HG03571 (cell line): ENCODE results near the gene MEAF6.
"Not testable (repeated sequence)": the region's sequence is repeated elsewhere in the genome, so short reads cannot be mapped to it uniquely, and the experiment has no call there.

Experiments
- ATAC-seq: cut with Tn5 transposase; IDR thresholded peaks from one replicate; pipeline ENCODE4 v1.9.1; 2021; ENCODE audit not compliant: unreplicated experiment

MEAF6 gene

GRCh38 chr1:37532418-37533156, 18.0 kb upstream of the MEAF6 start:
- ATAC-seq, result not testable (repeated sequence)

DNA sequence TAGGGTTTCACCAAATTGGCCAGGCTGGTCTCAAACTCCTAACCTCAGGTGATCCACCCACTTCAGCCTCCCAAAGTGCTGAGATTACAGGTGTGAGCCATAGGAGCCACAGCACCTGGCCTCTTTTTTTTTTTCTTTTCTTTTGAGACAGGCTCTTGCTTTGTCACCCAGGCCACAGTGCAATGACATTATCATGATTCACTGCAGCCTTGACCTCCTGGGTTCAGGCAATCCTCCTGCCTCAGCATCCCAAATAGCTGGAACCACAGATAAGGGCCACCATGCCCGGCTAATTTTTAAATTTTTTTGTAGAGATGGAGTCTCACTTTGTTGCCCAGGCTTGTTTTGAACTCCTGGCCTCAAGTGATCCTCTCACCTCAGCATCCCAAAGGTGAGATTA, 15.3 kb upstream of the MEAF6 start:
- ATAC-seq, result not testable (repeated sequence)

- no peak for ATAC-seq
These were observed 5.0 kb upstream of the MEAF6 start for GRCh38 chr1:37519613-37520012.

GRCh38 chr1:37518929-37519328, 4.4 kb upstream of the MEAF6 start:
- not testable (repeated sequence) for ATAC-seq

DNA sequence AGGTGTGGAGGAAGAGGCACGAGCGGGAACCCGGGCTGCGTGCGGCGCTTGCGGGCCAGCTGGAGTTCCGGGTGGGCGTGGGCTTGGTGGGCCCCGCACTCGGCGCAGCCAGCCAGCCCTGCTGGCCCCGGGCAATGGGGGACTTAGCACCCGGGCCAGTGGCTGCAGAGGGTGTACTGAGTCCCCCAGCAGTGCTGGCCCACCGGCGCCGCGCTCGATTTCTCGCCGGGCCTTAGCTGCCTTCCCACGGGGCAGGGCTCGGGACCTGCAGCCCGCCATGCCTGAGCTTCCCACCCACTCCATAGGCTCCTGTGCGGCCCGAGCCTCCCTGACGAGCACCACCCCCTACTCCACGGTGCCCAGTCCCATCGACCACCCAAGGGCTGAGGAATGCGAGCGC, 3.7 kb upstream of the MEAF6 start:
- not testable (repeated sequence) for ATAC-seq

DNA sequence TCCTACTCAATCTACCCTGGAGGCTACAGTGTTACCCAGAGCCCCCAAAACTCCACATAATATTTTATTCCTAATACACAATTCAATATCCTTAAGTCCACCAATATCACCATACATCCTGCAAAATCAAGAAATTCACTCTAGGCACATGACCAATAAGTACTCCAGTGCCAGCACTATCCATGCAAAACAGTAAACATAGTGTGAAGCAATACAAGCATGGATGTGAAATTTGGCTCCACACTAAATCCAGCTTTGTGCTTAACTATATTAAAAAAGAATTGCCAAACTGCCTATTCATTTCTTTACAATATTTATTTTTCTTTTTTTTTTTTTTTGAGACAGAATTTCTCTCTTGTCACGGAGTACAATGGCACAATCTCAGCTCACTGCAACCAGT, 3.0 kb upstream of the MEAF6 start:
- ATAC-seq, result no peak

GRCh38 chr1:37515185-37516034, 844 bp upstream of the MEAF6 start:
- no peak for ATAC-seq

DNA sequence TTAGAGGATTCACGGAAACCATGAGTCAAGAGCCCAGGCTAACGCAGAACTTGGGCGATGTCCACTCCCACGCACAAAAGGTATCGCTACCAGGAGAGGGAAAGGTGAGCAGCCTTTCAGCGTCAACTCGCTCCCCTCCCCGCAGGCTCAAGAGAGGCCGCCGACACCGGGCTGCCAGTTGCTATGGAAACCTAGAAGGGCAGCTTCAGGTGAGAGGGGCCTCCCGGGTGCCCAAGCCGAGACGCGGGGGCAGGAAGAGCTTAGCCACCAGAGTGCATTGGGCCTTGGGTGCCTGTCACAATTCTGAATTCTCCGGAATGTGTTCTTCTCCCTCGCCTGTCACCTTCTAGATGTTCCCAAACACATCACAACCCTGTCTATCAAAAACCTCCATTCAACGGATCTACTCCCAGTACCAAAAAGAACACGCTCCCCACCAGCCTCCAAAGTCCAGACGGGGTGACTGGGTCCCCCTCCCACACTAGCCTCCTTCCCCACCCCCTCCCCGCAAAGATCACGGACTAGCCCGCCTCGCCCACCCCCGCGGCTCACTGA, 694 bp downstream of the MEAF6 start:
- ATAC-seq, result no peak

DNA sequence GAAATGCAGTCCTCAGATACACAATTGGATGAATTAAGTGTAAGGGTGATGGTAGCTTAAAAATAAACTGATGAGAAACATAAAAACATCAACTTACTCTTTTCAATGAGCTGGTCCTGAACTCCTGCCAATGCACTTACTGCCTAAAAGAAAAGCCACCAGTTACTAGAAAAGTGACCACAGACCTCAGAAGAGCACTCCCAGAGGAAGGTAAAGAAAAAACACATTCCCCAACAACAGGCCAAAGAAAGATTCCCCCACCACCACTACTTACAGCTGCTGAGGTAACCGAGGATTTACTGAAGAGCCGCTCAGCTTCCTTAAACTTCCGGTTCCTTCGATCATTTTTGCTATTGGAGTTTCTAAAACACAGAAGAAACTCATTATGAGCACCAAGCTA, 5.4 kb downstream of the MEAF6 start:
- ATAC-seq, result no peak

GRCh38 chr1:37506740-37507139, 7.8 kb downstream of the MEAF6 start:
- no peak for ATAC-seq

GRCh38 chr1:37502791-37503190, 11.8 kb downstream of the MEAF6 start:
- ATAC-seq, result not testable (repeated sequence)

DNA sequence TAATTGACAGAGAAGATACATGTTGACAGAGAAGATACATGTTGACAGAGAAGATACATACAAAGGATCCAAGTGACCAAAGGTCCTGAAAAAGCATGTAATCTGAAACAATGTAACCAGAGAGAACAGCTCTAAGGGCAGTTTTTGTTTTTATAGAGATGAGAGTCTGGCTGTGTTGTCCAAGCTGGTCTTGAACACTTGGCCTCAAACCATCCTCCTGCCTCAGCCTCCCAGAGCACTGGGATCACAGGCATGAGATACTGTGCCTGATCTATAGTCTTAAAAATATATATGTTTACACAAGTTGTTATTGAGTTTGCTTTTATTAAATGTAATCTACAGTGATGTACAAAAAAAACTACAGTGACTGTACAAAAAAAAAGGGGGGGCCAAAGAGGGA, 12.5 kb downstream of the MEAF6 start:
- ATAC-seq, result no peak

GRCh38 chr1:37501661-37502060, 12.9 kb downstream of the MEAF6 start:
- ATAC-seq, result no peak

GRCh38 chr1:37498872-37499617, 15.5 kb downstream of the MEAF6 start:
- no peak for ATAC-seq

- ATAC-seq, result no peak
These were observed 16.7 kb downstream of the MEAF6 start for GRCh38 chr1:37497832-37498231.

- no peak for ATAC-seq
These were observed 18.7 kb downstream of the MEAF6 start for GRCh38 chr1:37495875-37496274.

GRCh38 chr1:37493336-37494098, 21.0 kb downstream of the MEAF6 start:
- no peak for ATAC-seq

DNA sequence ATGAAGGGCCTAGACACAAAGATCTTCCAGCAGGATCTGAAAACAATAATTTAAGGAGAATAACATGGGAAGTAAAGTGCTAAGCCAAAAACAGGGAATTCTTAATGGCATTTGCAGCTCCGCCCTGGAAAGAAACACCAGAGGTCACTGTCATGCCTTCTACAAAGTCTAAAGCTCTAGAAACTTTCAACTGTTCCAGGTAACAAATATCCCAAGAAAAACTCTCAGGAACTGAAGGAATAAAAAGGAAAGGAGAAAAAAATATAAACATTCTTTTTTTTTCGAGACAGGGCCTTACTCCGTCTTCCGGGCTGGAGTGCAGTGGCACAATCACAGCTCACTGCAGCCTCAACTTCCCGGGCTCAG, 27.0 kb downstream of the MEAF6 start:
- ATAC-seq, result no peak

DNA sequence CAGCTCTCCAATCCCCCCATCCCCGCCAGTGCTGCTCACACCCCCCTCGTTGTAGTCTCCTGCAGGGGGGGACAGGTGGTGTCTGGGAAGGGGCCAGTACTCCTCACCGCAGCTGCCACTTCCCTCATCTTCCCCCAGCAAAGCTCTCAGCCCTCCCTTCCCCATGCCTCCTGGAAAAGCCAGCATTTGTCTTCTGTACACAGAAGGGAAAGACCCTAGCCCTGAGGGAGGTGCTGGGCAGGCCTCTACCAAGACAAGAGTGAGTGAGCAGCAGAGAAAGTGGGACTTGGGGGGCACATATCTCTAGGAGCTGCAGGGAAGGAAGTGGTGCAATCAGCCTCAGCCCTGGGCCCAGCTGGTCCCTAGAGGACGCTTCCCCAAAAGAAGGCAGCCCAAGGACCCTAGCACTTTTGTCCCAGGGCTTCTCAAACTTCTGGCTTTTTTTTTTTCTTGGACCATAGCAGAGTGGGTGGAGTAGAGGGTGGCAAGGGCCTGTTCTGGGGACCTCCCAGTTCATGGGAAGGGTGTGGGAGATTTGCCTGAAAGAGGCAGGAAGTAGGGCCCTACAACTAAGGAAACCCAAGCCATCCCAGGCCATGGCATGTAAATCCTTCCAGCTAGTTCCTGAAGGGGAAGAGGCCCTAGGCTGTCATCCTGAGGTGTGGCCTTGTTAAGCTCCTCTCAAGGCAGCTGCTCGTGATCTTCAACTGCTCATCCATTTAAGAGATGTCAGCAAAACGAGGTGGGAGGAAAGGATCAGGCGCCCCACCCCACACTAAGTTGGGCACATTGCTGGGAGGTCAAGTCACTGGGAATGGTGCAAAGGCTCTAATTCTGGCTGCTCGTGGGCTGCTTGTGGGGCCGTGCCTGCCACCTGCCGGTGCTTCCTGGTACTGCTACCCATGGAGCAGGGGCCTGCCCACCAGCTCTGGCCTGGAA, 27.6 kb downstream of the MEAF6 start:
- ATAC-seq, result no peak
